ENCODE data around the gene DYRK1A.

The DYRK1A gene

DNA sequence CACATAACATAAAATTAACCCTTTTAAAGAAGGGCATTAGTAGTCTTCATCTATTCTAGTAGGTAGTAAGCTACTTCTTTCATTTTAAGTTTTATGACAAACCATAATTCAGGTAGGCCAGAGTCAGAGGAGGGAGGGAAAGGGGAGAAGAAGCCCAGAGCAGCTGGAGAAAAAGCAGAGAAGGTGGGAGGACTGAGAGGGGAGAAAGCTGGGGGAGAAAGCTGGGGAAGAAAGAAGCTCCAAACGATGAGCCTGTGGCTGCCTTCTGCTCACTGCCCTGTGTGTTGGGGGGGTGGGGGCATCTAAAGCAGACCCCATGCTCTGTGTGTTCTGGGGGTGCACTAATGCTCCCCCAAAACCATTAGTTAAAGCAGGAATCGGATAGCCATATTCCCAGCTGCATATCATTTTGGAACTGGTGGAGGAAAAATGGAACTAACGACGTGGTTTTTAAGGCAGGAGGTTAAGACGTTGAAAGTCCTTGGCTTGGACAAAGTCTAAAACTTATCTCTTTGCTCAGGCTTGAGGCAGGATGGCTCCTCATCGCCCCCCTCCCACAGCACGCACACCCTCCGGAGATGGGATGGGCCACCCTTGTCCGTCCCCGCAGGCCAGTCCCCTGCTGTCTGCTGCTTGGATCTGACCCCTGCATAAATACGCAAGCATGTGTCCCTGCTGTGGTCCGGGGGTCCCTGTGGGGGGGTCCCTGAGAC, 184.2 kb downstream of the DYRK1A start:
- no peak for DNase-seq (ENCODE audit: low read depth)

DNA sequence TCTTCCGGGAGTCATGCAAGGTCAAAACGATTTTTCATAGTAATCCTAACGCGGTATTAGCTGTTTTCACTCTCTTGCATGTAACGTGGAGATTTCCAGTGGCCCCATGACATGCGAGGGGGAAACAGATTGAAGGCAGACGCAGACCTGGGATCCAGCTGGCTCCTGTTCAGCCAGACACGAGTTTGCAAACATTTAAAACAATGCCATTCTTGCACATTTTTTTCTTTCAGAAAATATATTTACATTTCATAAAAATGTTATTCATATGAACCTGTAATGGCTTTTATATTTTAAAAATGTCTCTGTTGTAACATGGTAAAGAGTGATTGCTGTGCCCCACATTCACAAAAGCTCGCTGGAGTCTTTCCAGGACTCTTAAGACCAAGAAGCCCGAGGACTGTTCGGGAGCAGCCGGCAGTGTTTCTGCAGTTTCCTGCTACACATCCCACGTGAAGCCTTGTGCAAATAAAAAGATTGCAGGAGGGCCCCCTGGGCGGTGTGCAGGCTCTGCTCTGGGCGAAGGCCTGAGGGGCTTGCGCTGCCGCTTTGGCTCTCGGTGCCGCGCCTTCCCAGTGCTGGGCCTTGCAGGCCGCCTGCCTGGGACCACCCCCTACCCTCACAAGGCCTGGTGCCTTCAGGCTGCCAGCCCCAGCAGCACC, 184.9 kb downstream of the DYRK1A start:
- DNase-seq (ENCODE audit: low read depth), result no peak

DNA sequence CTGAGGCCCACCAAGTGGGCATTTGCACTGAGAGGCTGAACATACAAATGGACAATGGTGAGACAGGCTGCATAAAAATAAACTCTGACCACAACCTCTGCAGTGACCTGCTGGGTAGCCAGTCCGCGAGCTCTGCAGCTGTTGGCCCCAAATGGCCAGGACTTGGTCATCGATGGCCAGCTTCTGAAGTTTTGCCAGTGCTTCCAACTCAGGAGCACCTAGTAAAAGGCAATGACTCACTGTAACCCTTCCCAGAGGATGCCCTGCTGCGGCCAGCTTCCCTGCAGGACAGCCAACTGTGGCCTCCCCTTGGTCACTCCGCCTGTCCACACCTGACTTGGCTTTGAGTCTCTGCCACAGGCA, 185.4 kb downstream of the DYRK1A start:
- DNase-seq (ENCODE audit: low read depth), result no peak

DNA sequence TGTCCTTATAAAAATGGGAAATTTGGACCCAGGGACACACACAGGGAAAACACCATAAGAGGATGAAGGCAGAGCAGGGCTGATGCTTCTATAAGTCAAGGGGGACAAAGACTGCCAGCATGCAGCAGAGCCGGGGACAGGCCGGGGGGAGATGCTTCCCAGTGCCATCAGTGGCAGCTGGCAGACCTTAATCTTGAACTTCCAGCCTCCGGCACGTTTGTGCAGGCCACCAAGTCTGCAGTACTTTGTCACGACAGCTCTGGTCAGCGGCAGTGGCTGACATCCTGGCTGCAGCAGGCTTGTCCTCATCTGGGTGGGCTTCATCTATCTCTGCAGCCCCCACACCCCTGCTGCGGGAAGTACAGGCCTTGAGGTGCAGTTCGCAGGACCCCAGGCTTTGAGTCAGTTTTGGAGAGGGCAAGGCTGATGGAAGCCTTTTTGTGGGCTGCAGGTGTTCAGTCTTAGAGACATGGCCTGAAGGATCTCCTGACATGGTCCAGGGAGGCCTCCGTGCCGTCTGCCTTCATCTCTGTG, 186.0 kb downstream of the DYRK1A start:
- DNase-seq (ENCODE audit: low read depth), result no peak

DNA sequence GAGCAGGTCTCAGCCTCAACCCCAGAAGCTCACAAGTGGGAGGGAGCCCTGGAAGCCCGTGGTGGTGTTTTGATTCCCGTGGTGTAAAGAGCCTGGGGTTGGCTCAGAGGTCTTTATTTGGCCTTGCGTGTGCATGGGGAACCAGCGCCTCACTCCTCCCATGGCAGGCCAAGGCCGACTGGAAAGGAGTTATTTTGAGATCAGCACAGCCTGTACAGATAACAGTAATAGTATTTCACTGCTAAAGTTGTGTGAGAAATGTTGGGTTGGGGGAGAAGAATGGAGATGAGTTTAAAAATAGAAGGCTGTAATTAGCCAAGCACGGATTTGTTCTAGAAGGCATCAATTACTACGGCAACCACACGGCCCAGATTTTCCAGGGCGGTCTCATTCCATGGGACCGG, 186.5 kb downstream of the DYRK1A start:
- no peak for DNase-seq (ENCODE audit: low read depth)

DNA sequence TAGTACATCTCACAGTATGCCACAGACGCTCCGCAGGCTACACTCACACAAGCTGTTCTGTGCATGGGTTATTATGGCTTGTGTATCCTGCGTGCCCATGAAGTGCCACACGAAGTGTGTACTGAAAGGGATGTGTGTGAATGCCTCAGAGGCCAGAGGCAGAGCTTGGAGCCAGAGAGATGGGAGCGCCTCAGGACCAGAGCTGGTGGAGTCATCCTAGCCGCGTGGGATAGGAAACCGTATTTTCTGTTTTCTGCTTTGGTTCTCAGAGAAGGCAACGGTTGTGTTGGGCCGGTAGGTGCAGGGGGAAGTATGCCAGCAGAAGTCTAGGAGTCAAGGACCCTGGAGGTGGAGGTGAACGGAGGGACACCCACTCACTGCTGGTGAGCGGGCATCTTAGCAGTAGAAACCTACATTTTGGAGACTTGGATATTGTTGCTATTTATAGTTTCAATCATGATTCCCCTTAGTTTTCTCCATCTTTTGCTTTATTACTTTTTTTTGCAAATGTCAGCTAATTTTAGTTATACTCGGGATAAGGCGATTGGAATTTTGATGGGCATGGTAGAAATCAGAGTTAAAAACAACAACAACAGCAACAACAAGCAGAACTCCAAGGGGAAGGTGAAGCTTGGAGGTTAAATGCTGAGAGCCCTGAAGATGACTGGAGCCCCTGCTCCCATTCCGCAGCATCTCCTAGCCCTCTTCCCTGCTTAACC, 188.2 kb downstream of the DYRK1A start:
- no peak for DNase-seq (ENCODE audit: low read depth)

DNA sequence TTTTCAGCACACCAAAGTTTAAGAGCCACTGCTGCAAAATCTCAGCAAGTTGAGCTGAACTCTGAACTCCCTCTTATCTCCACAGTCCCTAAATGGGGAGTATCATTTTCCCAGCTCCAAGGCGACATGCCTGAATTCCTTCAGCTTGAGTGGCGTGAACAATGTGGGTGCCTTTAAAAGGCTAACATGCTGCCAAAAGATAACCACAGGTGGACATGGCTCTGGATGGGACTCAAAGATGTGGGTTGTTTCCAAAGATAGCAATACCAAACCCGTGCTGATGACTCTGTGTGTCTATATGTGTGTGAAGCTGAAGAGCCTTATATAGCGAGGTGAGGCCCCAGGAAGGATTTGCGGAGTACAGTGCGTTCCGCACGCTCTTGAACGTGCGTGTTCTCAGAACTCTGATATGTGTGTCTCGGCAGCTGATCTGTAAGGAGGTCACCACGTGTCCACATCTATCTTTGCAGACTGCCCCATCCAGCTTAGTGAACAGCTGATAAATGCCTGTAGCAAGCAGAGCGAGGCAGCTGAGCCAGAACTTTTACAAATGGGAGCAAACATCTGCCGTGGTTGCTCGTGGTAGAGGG, 189.2 kb downstream of the DYRK1A start:
- no peak for DNase-seq (ENCODE audit: low read depth)

DNA sequence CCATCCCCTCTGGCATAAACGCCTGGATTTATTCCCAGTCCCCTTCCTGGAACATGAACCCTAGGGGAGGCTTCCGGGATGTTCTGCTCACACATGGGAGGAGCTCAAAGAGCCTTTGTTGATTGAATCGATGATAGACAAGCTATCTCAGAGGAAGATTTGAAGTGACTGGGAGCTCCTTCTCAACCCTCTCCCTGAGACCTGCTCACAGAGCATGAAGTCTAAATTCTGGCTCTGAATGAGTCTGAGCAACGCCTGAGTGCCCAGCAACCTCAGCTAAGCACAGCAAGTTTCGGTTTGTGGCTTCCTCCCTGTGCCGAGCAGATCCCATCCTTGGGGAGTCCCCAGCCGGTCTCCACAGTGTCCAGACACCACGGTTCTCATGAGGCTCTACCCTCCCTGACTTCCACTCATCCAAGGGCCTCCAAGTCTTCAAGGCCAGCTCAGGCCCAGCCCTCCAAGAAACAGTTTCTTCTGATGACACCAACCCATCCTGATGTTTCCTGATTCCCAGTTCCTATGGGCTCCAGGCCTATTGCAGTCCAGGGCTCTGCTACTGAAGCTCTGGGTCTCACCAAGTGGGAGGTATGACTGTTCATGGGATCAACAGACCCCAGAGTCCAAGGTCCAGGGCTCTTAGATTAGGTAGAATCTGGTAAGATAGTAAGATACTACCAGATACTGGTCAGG, 190.8 kb downstream of the DYRK1A start:
- no peak for DNase-seq (ENCODE audit: low read depth)

DNA sequence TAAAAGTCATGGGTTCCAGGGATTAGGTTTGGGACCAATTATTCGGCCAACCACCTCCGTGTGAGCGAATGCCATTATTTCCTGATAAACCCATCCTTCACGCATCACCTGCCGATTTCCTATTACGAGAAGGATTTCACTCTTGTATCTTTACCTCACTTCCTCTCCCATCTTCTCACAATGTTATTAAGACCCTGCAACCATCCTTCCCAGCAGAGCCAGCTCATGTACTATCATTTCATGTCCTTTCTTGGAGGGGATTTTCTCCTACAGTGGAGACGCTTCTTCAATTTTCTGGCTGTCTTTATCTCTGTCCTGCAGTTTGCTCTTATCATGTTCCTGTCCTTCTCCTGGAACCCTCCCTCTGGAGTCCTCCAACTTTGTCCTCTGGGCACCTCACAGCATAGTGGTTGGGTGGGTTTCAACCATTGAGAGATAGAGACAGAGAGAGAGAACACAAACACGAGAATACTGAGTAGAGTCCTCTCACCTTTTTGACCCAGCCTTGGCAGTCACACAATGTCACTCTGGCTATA, 192.2 kb downstream of the DYRK1A start:
- DNase-seq (ENCODE audit: low read depth), result no peak

DNA sequence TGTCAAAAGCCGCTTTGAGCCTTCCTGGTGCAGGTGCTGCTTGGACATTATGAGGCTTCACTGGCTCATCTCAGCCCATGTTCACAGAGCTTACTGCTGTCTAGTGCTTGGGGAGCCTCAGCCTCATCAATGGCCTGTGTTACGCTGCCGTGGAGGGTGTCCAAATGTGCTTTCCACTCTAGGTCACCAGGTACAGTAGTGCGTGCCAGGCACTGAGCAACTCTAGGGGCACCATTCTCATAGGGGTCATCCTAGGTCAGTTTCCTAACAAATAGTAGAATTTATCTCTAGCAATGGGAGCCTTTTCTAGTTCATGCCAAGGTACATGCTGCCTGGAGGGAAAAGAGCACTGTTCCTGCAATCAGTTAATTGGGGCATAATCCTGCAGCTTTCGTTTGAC, 193.8 kb downstream of the DYRK1A start:
- DNase-seq (ENCODE audit: low read depth), result no peak

DNA sequence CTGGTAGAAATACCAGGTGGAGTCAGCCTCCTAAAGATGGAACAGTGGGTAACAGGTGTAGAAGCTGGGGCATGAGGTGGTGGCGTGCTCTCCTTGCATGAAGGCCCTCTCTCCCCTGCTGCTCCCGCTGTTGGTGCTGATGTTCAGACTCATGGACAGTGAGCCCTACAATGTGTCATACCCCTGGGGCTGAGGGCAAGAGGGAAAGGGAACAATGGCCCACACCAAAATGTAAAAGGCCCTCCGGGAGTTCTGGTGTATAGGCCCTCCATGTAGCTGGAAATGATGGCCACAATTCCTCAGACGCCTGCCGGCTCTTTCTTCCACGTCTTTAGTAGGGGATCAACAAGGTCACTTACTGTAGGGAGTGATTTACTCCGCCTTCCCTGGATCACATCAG, 194.9 kb downstream of the DYRK1A start:
- DNase-seq (ENCODE audit: low read depth), result no peak

DNA sequence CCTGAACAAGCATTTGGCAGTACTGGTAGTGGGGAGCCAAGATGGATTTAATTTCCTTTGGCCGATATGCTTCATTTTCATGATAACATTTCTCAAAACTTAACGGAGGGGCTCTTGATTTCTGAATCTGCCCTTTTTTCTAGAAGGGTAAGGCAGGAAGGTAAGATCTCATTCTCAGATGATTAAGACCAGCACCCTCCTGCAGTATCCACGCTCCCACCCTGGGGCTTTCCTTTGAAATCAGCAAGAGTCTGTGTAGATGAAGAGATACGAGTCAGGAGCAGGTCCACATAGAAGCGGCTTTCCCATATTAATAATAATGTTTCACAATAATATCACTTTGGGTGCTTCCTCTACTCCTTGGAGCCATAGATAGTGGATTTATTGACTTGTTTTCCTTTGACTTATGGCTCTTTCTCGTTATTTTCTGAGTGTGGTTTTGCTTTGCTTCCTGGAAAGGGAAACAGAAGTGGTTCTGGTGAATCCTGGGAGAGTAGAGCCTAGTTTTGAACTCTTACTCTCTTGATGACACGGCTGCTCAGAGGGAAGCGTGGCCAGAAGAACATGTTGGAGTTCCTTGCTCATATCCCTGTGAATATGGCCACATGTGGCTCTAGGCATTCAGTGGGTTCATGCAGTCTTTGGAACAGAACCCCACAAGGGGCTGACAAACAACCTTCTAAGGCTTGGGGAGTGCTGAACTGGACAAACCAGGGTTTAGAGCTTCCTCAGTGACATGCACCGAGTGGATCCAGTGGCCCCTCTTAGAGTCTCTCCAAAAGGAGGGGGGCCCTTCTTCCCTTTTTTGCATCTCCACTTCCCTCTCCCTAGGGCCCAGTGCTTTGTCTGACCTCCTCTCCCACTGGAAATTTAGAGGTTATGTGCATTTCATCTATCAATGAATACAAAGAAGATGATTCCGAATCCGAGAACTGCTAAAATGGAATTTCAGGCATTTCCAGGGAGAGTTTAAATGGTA, 195.7 kb downstream of the DYRK1A start:
- no peak for DNase-seq (ENCODE audit: low read depth)

DNA sequence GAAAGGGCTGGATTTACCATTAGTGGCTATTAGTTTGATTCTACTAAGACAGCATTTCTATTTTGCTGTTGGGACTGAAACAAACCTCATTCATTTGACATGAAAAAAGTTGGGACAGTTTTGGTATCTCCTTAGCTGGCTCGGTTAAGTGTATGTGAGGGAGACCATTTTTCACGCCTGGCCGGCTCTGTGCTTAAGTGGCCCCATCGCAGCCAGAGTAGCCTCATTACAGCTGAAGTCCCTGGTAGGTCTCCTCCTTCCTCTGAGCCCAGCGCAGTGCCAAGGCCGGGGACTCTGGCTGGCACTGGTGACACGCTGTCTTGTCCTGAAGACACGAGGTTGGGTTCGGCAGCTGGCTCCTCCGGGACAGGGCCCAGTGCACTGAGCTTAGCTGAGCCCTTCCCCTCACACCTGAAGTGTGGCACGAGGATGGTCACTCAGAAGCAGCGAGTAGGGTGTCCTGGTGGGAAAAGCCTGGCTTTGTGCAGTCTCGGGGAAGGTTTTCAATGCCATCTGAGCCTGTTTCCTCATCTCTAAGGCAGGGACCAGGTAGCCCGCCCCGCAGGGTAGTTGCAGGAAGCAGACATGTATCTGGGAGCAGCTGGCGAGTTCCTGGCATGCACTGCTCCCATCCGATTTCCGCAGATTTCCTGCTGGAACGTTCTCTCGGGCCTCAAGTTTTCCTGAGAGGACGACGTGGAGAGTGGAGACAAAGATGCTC, 196.5 kb downstream of the DYRK1A start:
- DNase-seq (ENCODE audit: low read depth), result no peak

DNA sequence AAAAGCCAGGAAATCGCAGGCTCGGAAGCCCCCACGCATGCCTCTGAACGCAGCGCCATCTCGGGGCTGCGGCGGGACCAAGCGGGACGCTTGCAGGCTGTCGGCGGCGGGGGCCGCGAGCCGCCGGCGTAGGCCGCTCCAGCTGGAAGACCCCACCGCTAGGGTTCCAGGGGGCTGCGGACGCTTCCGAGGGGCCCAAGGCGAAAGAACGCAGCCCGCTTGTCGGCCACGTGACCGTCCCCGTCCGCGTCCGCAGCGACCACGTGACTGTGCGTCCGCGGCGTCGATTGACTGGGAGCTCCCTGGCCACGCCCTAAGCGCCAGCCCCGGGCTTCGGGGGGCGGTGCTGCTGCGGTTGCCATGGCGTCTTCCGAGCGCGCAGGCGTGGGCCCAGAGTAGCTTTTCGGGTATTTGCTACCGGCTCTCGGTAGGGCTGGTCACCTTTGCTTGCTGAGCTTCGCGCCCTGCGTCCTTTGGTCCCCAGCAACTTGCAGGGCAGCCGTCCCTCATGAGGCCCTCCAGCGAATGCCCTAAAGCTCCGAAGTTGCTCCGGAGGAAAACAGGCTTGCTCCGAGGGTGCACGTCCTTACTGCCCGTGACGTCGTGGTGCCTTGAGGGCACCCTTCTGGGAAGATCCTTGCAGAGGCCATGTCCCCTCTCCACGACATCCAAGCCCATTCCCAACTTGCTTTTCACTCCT, 197.2 kb downstream of the DYRK1A start:
- DNase-seq (ENCODE audit: low read depth), result peak; percentile 91

DNA sequence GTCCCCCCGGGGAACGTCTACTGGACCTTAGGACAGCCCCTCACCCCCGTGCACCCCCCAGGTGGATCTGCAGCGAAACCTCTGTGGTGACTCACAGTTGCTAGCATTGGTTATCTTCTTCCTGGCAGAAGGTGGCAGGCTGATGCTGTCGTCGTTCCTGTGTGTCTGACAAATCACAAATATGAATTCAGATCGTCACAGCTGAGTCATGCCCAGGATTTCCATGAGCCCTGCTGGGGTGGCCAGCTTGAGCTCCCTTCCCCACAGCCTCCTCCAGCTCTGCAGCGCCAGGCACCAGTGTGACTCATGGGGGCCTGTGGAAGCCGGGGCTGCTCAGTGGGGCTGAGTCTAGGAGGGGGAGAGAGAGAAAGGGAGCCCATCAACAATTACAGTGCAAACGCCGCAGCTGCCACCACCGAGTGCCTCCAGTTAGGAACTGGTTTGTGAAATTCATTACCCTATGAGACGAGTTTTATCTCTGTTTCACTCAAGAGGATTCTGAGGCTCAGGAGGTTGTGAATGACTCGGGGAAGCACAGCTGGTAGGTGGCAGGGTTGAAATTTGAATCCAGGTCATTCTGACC, 197.9 kb downstream of the DYRK1A start:
- DNase-seq (ENCODE audit: low read depth), result peak; percentile 87

DNA sequence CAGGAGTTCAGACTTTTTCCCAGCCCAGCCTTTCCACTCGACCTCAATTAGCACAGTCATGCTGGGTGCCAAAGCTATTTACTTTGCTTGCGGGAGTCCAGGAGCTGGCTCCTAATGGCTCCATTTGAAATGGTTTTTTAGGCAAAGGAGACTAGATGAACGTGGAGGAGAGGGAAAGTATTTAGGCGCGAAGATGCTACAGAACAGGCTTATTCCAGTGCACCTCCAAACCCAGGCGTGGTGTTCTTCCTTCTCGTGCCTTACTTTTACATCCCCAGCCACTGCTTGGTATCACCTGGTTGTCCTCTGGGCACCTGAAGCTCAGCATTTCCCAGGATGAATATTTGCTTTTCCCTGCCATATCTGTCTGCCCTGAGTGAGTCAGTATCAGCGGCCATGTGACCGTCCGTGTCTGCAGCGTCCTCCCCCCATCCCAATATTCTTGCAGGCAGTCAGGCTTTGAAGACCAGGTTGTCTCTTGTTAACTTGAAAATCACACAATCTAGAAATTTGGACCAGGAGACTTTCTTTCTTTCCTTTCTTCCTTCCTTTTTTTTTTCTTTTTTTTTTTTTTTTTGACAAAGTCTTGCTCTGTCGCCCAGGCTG, 198.5 kb downstream of the DYRK1A start:
- DNase-seq (ENCODE audit: low read depth), result no peak

DNA sequence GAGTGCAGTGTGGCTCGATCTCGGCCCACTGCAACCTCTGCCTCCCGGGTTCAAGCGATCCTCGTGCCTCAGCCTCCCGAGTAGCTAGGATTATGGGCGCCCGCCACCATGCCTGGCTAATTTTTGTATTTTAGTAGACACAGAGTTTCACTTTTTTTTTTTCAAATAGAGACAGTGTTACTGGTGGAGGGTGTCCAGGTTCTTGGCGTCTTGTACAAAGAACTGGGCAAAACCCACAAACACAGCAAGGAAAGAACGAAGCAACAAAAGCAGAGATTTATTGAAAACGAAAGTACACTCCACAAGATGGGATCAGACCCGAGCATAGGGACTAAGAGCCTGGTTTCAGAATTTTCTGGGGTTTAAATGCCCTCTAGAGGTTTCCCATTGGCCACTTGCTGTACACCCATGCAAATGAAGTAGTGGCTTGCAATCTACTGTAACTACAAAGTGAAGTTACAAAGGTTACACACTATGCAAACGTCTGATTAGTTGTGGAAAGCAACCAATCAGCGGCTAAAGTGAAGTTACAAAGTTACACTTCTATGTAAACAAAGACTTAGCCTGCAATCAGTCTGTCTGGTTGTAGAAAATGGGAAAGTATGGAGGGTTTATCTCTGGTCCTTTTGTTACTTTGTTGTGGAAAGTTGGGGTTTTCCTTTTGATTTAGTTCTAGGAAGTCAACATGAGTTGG, 199.1 kb downstream of the DYRK1A start:
- no peak for DNase-seq (ENCODE audit: low read depth)

All from activated T-cell treated with anti-CD3 and anti-CD28 coated beads for 24 hours (primary cell).